IMR-90 (cell line): ENCODE results near the gene ACOXL. TPM values are rescaled to one million over a fixed set of nuclear protein-coding genes. Genes with fewer than 3 reads are reported as not detected.

Source experiments
- ATAC-seq: fragments of 200-7000 bp; cut with Tn5 transposase; 2 replicates; pipeline ENCODE4 v1.9.1; 2020; ENCODE audit warnings: low read depth, mild to moderate bottlenecking, moderate library complexity
- BruUV-seq: library from RNA; stranded (reverse); fragments of 400-500 nt; replicated peaks from 2 replicates; lab custom pipeline; 2021; lab: Mats Ljungman, UMichigan
- CTCF ChIA-PET: fragments of 300-600 bp; formaldehyde crosslinking; extraction: SDS; loops from one replicate; lab custom pipeline; 2021; ENCODE audit warnings: antibody characterized with exemption; lab: Yijun Ruan, JAX
- POLR2A ChIA-PET: fragments of 300-600 bp; sonication (Branson Sonifier 250); formaldehyde crosslinking; loops from one replicate; lab custom pipeline; 2022; ENCODE audit warnings: antibody characterized with exemption; ENCODE audit not compliant: unreplicated experiment; lab: Charles Lee
- DNase-seq: peaks from one replicate; pipeline ENCODE4 v3.0.0; 2013
- H2AFZ ChIP-seq: replicated peaks from 2 replicates; pipeline ENCODE3; 2013; ENCODE audit warnings: low read length, mild to moderate bottlenecking; ENCODE audit not compliant: poor library complexity
- H2AK5ac ChIP-seq: 2 replicates; pipeline ENCODE4 v1.6.1; 2013; ENCODE audit warnings: low read depth, low read length, inconsistent platforms
- H2AK9ac ChIP-seq: replicated peaks from 2 replicates; pipeline ENCODE3; 2013; ENCODE audit warnings: mild to moderate bottlenecking, low read depth, low read length, moderate library complexity; ENCODE audit not compliant: poor library complexity
- H2BK120ac ChIP-seq: 2 replicates; pipeline ENCODE4 v1.6.1; 2013; ENCODE audit warnings: low read depth, low read length, inconsistent platforms
- H2BK15ac ChIP-seq: 3 replicates; pipeline ENCODE4 v1.6.1; 2013; ENCODE audit warnings: low read depth, low read length, inconsistent platforms
- H2BK20ac ChIP-seq: 2 replicates; pipeline ENCODE4 v1.6.1; 2013; ENCODE audit warnings: low read depth, mild to moderate bottlenecking, inconsistent platforms, low read length, moderate library complexity
- H2BK5ac ChIP-seq: 2 replicates; pipeline ENCODE4 v1.6.1; 2013; ENCODE audit warnings: mild to moderate bottlenecking, low read depth, low read length, inconsistent platforms; ENCODE audit not compliant: poor library complexity, severe bottlenecking
- H3K14ac ChIP-seq: replicated peaks from 2 replicates; pipeline ENCODE4 v1.6.1; 2013; ENCODE audit warnings: low read depth, low read length, inconsistent platforms
- H3K18ac ChIP-seq: 2 replicates; pipeline ENCODE4 v1.6.1; 2013; ENCODE audit warnings: low read depth, low read length, control low read depth
- H3K23ac ChIP-seq: 2 replicates; pipeline ENCODE4 v1.6.1; 2013; ENCODE audit warnings: low read depth, low read length, inconsistent platforms
- H3K27ac ChIP-seq: 2 replicates; pipeline ENCODE4 v1.5.1; 2013; ENCODE audit warnings: mild to moderate bottlenecking, control low read depth, low read length; ENCODE audit not compliant: insufficient read depth
- H3K27me3 ChIP-seq: 2 replicates; pipeline ENCODE4 v1.6.1; 2013; ENCODE audit warnings: low read length; ENCODE audit not compliant: control insufficient read depth, insufficient read depth
- H3K36me3 ChIP-seq: 2 replicates; pipeline ENCODE4 v1.6.1; 2013; ENCODE audit warnings: low read length, mixed read lengths; ENCODE audit not compliant: control insufficient read depth, insufficient read depth
- H3K4ac ChIP-seq: 2 replicates; pipeline ENCODE4 v1.6.1; 2013; ENCODE audit warnings: low read depth, low read length, inconsistent platforms
- H3K4me1 ChIP-seq: 2 replicates; pipeline ENCODE4 v1.6.1; 2013; ENCODE audit warnings: low read length, mixed read lengths; ENCODE audit not compliant: control insufficient read depth, insufficient read depth
- H3K4me2 ChIP-seq: 2 replicates; pipeline ENCODE4 v1.6.1; 2013; ENCODE audit warnings: low read depth, mild to moderate bottlenecking, control low read depth, low read length, moderate library complexity
- H3K4me3 ChIP-seq: 2 replicates; pipeline ENCODE4 v1.5.1; 2013; ENCODE audit warnings: low read depth, mild to moderate bottlenecking, control low read depth, low read length, moderate library complexity; ENCODE audit not compliant: insufficient read depth
- H3K56ac ChIP-seq: 2 replicates; pipeline ENCODE4 v1.6.1; 2013; ENCODE audit warnings: low read length, inconsistent platforms; ENCODE audit not compliant: insufficient read depth; ENCODE audit errors: extremely low read depth
- H3K79me1 ChIP-seq, 2 experiments: 2 replicates each; pipeline ENCODE4 v1.6.1; 2013; ENCODE audit warnings: low read length in 2 of 2, inconsistent platforms in 1 of 2, low read depth in 1 of 2
- H3K9ac ChIP-seq: 2 replicates; pipeline ENCODE4 v1.6.1; 2013; ENCODE audit warnings: low read depth, low read length, control low read depth
- H3K9me1 ChIP-seq: 2 replicates; pipeline ENCODE4 v1.6.1; 2013; ENCODE audit warnings: low read length, inconsistent platforms; ENCODE audit not compliant: insufficient read depth
- H3K9me3 ChIP-seq: 2 replicates; pipeline ENCODE4 v1.6.1; 2013; ENCODE audit warnings: low read length; ENCODE audit not compliant: control insufficient read depth, insufficient read depth
- H4K20me1 ChIP-seq: 2 replicates; pipeline ENCODE4 v1.6.1; 2013; ENCODE audit warnings: low read length, inconsistent platforms; ENCODE audit not compliant: insufficient read depth
- H4K5ac ChIP-seq: 2 replicates; pipeline ENCODE4 v1.6.1; 2013; ENCODE audit warnings: mild to moderate bottlenecking, low read depth, low read length, control low read depth
- H4K8ac ChIP-seq, 2 experiments: 2 replicates each; pipeline ENCODE4 v1.6.1; 2013; ENCODE audit warnings: low read depth in 2 of 2, low read length in 2 of 2, control low read depth in 1 of 2, inconsistent platforms in 1 of 2
- H4K91ac ChIP-seq: 2 replicates; pipeline ENCODE4 v1.6.1; 2013; ENCODE audit warnings: low read depth, low read length, inconsistent platforms; ENCODE audit not compliant: insufficient read depth
- NFE2L2 ChIP-seq: fragments of 150-350 bp; IDR thresholded peaks from 2 replicates; pipeline ENCODE4 v1.6.1; 2016; ENCODE audit warnings: low read depth, mild to moderate bottlenecking, low read length
- RFX5 ChIP-seq: IDR thresholded peaks from 2 replicates; pipeline ENCODE4 v1.8.0; 2012; ENCODE audit warnings: low read depth, mild to moderate bottlenecking, low read length, moderate library complexity
- WGBS, 2 experiments: methylation state at CpG; one replicate each; pipeline versions ENCODE4 v1.1.5 to v1.1.7; 2013; ENCODE audit warnings: missing lambda C conversion rate in 2 of 2; ENCODE audit not compliant: insufficient read length in 1 of 2; ENCODE audit errors: extremely low coverage in 2 of 2; 5-methylcytosine and 5-hydroxymethylcytosine counted together
- dilution Hi-C: fragments of 300-500 bp; cut with HindIII; formaldehyde crosslinking; loops from one replicate; pipeline ENCODE4 v1.14.3; 2018; ENCODE audit warnings: low sequenced_read_pairs; ENCODE audit not compliant: unreplicated experiment
- in situ Hi-C: fragments of 300-500 bp; cut with MboI; formaldehyde crosslinking; loops from 3 replicates; pipeline ENCODE4 v1.14.3; 2019; ENCODE audit warnings: low sequenced_read_pairs, inconsistent platforms, mixed read lengths
- intact Hi-C: fragments of 100-400 bp; cut with micrococcal nuclease; formaldehyde crosslinking; loops from 2 replicates; pipeline ENCODE4 v1.10.0; 2022
- polyA plus RNA-seq, 3 experiments: library from polyadenylated mRNA; depleted of rRNA; stranded (reverse); fragments of >200 nt; gene quantifications; 2 replicates each; pipeline ENCODE4 v1.2.3, GENCODE V29; 2012; ENCODE audit warnings: low replicate concordance in 1 of 3
- total RNA-seq: library from RNA; depleted of rRNA; stranded (reverse); fragments of >200 nt; gene quantifications from 2 replicates; pipeline ENCODE4 v1.2.3, GENCODE V29; 2012

The ACOXL gene
- total and polyA plus RNA-seq, 2 of the 4 experiments (the other 2 are of a cell fraction) = not detected

DNA sequence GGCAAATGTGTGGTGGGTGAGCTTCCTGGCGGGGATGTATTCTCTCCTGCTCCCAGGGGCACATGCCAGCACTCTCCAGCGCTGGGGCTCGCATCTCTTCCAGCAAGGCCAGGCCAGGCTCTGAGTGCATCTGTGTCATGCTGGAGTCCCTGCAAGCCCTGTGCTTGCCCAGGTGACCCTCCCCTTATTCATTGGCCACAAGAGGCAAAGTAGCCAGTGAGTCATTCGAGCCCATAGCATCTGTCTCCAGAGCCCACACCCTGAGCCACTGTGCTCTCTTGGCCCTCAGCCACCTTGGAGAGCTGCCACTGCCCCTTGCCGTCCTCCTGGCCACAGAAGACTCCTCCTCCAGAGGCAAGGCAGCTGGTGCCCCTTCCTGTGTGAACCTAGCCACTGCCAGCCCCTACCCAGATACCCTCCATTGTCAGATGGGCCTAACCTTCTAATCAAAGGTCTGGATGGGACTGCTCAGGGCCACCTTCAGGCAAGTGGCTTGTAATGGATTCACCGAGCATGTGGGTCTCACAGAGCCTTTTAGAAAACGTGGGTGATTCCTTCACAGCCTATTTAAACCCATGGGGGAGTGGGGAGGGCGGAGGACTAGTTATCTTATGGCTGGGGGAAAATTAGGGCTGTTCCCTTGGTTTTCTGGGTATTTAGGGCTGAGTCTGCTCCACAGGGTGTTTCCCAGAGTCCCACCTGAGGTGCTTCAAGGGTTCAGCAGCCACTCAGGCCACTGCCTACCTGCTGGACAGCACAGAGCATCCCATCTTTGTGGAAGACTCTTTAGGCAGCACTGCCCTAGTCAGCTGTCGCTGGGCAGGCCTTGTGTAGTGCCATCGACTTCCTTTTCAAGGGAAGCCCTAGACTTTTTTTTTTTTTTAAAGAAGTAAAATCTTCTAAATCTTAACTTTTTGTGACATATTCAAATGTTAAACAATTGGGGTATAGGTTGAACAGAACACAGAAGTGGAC is 137.4 kb downstream of the ACOXL start:
- ChIA-PET CTCF (no interaction called here), POLR2A (no interaction called here)
- no TSS peak for BruUV-seq
- H2BK120ac ChIP-seq = no peak overlapping the region
- no peaks in the 10 kb centered on the region for H4K20me1 ChIP-seq
- no peak overlapping the region for H2BK20ac ChIP-seq
- no peak overlapping the region for H3K9ac ChIP-seq
- H2AFZ ChIP-seq = no peak overlapping the region
- in situ Hi-C loops (no loop called here), dilution Hi-C loops (no loop called here), intact Hi-C loops (no loop called here)
- no peak overlapping the region for H2BK5ac ChIP-seq
- H3K56ac ChIP-seq = no peak overlapping the region
- no peak for ATAC-seq
- no peak overlapping the region for H3K23ac ChIP-seq
- H3K18ac ChIP-seq = no peak overlapping the region
- H3K36me3 ChIP-seq = no peaks in the 10 kb centered on the region
- no peak overlapping the region for H4K91ac ChIP-seq
- no peaks in the 10 kb centered on the region for H3K79me1 ChIP-seq
- H3K9me1 ChIP-seq = no peaks in the 10 kb centered on the region
- H3K4me3 ChIP-seq = no peak overlapping the region
- WGBS, 2 experiments = 62% methylated on average over 3 of the region's 10 CpGs; no CpG with 5 or more reads in 1 of the 2 experiments
- H3K9me3 ChIP-seq = no peaks in the 10 kb centered on the region
- H4K8ac ChIP-seq = no peak overlapping the region
- peak overlapping the region; percentile 61 for H2AK9ac ChIP-seq
- TF ChIP-seq RFX5 (0 out of 2 replicates have a peak, but pooled peaks have one; percentile 10), NFE2L2 (no peak)
- no peak overlapping the region for H3K4ac ChIP-seq
- H3K27me3 ChIP-seq = peaks cover 5% of the 10 kb centered on the region
- no peak overlapping the region for H2AK5ac ChIP-seq
- no peak overlapping the region for H3K4me2 ChIP-seq
- H3K14ac ChIP-seq = no peak overlapping the region
- H3K27ac ChIP-seq = no peak overlapping the region
- H2BK15ac ChIP-seq = no peak overlapping the region
- peak; percentile 18 for DNase-seq
- no peaks in the 10 kb centered on the region for H3K4me1 ChIP-seq
- H4K5ac ChIP-seq = no peak overlapping the region
